Caco-2 (cell line): Measurements from ENCODE around the gene PLA2G2D. TPM values are rescaled to one million over a fixed set of nuclear protein-coding genes. Genes with fewer than 3 reads are reported as not detected.

Experiments
- BruUV-seq: library from RNA; stranded (reverse); fragments of 400-500 nt; replicated peaks from 2 replicates; lab custom pipeline; 2021; lab: Mats Ljungman, UMichigan
- CTCF ChIA-PET: fragments of 300-600 bp; sonication (Branson Sonifier 250); formaldehyde crosslinking; loops from one replicate; lab custom pipeline; 2022; ENCODE audit warnings: antibody characterized with exemption; lab: Charles Lee
- POLR2A ChIA-PET: fragments of 300-600 bp; sonication (Branson Sonifier 250); formaldehyde crosslinking; loops from one replicate; lab custom pipeline; 2022; ENCODE audit warnings: antibody characterized with exemption; lab: Charles Lee
- DNase-seq, 2 experiments: peaks; one replicate each; pipeline versions ENCODE4 v3.0.0 to v3.0.0-alpha.2; 2020 to 2022
- H3K27me3 ChIP-seq: replicated peaks from 2 replicates; pipeline ENCODE4 v1.6.0; 2011; ENCODE audit warnings: low read length; ENCODE audit not compliant: control insufficient read depth, insufficient read depth
- H3K36me3 ChIP-seq: 2 replicates; pipeline ENCODE4 v1.5.1; 2011; ENCODE audit warnings: low read length; ENCODE audit not compliant: control insufficient read depth, insufficient read depth
- H3K4me1 ChIP-seq: fragments of 250-450 bp; sonication (Bioruptor Pico); 2 replicates; pipeline ENCODE4 v1.5.1; 2020; ENCODE audit warnings: mild to moderate bottlenecking
- H3K4me3 ChIP-seq: 2 replicates; pipeline ENCODE4 v1.5.1; 2011; ENCODE audit warnings: low read depth, mild to moderate bottlenecking, control low read depth, low read length
- H3K9me3 ChIP-seq: fragments of 250-450 bp; sonication (Bioruptor Pico); 2 replicates; pipeline ENCODE4 v1.5.1; 2020; ENCODE audit warnings: mild to moderate bottlenecking, moderate library complexity
- H3K27ac Mint-ChIP-seq: one replicate; pipeline ENCODE4 v1.8.0; 2022; ENCODE audit warnings: mixed read lengths; ENCODE audit not compliant: unreplicated experiment
- H3K27me3 Mint-ChIP-seq: one replicate; pipeline ENCODE4 v1.8.0; 2022; ENCODE audit warnings: mixed read lengths; ENCODE audit not compliant: insufficient read depth, unreplicated experiment
- H3K36me3 Mint-ChIP-seq: one replicate; pipeline ENCODE4 v1.8.0; 2022; ENCODE audit warnings: mild to moderate bottlenecking, mixed read lengths; ENCODE audit not compliant: insufficient read depth, unreplicated experiment
- H3K4me1 Mint-ChIP-seq: one replicate; pipeline ENCODE4 v1.8.0; 2022; ENCODE audit warnings: low read depth, mixed read lengths; ENCODE audit not compliant: unreplicated experiment
- H3K4me3 Mint-ChIP-seq: one replicate; pipeline ENCODE4 v1.8.0; 2022; ENCODE audit warnings: mild to moderate bottlenecking, moderate library complexity, mixed read lengths; ENCODE audit not compliant: unreplicated experiment
- H3K9me3 Mint-ChIP-seq: one replicate; pipeline ENCODE4 v1.8.0; 2022; ENCODE audit warnings: mixed read lengths; ENCODE audit not compliant: unreplicated experiment
- intact Hi-C: fragments of 100-400 bp; cut with micrococcal nuclease; formaldehyde crosslinking; loops from one replicate; pipeline ENCODE4 v1.10.0; 2022; ENCODE audit not compliant: unreplicated experiment
- total RNA-seq: library from RNA; stranded (reverse); gene quantifications from 2 replicates; pipeline ENCODE4 v1.2.3, GENCODE V29; 2022
- TF ChIP-seq, protein P1 (sequence below), 2 experiments: fragments of 200-600 bp in 1 of 2; IDR thresholded peaks; 1 replicate in 1 of 2; 2 replicates in 1 of 2; pipeline versions ENCODE4 v1.5.1 to v1.8.0; 2011 to 2022; ENCODE audit warnings: antibody characterized with exemption in 1 of 2, control low read depth in 1 of 2, inconsistent platforms in 1 of 2, low read depth in 1 of 2, low read length in 1 of 2, mild to moderate bottlenecking in 1 of 2, moderate library complexity in 1 of 2; ENCODE audit not compliant: insufficient read depth in 1 of 2, severe bottlenecking in 1 of 2, unreplicated experiment in 1 of 2

The PLA2G2D gene
- total RNA-seq, 1 experiment from 2014 or later = not detected

DNA sequence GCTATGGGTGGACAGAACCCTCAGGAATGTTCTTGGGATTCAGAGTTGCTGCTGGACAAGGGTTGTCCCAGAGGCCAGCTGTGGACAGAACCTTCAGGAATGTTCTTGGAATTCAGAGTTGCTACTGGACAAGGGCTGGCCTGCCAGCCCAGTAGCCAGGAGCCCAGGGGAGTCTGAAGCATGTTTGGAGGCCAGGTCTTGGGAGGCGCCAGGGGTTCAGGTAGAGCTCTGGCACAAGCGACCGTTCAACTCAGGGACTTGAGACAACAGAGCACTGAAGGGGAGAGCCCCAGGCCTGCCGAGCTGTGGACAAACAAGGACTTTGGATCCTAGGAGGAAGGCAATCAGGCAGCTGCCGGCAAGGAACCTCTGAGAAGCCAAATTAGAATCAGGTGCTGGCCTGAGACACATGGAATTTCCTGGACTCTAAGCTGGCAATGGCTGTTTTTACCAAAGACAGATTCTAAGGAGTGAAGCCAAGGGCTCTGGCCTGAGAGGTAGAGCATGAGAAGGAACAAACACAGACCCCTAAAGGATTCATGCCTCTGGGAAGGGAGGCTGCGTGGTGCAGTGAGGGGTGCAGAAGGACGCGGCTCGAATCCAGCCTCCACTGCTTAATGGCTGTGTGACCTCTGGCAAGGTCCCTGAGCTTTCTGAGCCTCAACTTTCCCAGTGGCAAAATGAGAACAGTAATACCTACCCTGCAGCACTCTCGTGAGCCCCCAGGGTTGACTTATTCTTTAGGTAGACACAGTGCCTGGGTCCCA, 36.0 kb downstream of the PLA2G2D start:
- POLR2A ChIA-PET = no interaction called here
- Mint-ChIP-seq H3K4me1 (no peaks in the 10 kb centered on the region), H3K36me3 (no peaks in the 10 kb centered on the region), H3K9me3 (peaks cover 8% of the 10 kb centered on the region), H3K27me3 (no peaks in the 10 kb centered on the region), H3K4me3 (no peak overlapping the region), H3K27ac (peak overlapping the region; percentile 63)
- DNase-seq = peak; percentile 6 to 39
- Histone ChIP-seq H3K4me3 (no peak overlapping the region), H3K36me3 (no peaks in the 10 kb centered on the region), H3K4me1 (peaks cover 11% of the 10 kb centered on the region), H3K27me3 (no peaks in the 10 kb centered on the region), H3K9me3 (no peaks in the 10 kb centered on the region)
- TF ChIP-seq, protein P1, sequence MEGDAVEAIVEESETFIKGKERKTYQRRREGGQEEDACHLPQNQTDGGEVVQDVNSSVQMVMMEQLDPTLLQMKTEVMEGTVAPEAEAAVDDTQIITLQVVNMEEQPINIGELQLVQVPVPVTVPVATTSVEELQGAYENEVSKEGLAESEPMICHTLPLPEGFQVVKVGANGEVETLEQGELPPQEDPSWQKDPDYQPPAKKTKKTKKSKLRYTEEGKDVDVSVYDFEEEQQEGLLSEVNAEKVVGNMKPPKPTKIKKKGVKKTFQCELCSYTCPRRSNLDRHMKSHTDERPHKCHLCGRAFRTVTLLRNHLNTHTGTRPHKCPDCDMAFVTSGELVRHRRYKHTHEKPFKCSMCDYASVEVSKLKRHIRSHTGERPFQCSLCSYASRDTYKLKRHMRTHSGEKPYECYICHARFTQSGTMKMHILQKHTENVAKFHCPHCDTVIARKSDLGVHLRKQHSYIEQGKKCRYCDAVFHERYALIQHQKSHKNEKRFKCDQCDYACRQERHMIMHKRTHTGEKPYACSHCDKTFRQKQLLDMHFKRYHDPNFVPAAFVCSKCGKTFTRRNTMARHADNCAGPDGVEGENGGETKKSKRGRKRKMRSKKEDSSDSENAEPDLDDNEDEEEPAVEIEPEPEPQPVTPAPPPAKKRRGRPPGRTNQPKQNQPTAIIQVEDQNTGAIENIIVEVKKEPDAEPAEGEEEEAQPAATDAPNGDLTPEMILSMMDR (IDR thresholded peaks at IDR 0.05; ENCODE audit: insufficient read depth in 1 of 2, low read depth in 1 of 2, low read length in 1 of 2, severe bottlenecking in 1 of 2, unreplicated experiment in 1 of 2) = no peak
- intact Hi-C loops = no loop called here
- CTCF ChIA-PET = interaction anchor here (0.9 kb wide), 1 partner anchor 109 kb away, joined by 3 read pairs; no protein-coding TSS in a partner anchor
- BruUV-seq = no TSS peak

DNA sequence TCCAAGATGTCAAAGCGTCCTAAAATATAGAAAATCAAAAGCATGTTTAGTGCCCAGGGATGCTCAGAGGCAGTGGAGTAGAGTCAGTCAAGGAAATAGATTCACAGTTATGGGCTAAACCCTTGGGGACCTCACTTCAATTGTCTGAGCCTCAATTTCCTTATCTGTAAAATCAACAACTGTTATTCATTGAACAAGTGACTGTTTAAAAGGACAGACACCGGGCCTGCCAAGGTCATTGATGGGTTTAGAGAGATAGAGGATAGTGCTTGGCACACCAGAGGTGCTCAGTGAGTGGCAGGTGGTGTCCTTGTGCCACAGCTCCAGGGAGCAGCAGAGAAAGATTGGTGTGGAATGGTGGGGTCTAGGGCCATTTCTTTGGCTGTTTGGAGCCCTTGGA, 36.6 kb downstream of the PLA2G2D start:
- Histone ChIP-seq H3K4me3 (no peak overlapping the region), H3K27me3 (no peaks in the 10 kb centered on the region), H3K9me3 (no peaks in the 10 kb centered on the region), H3K36me3 (no peaks in the 10 kb centered on the region), H3K4me1 (peaks cover 11% of the 10 kb centered on the region)
- Mint-ChIP-seq H3K27ac (peak overlapping the region; percentile 63), H3K36me3 (no peaks in the 10 kb centered on the region), H3K4me1 (no peaks in the 10 kb centered on the region), H3K4me3 (no peak overlapping the region), H3K9me3 (peaks cover 8% of the 10 kb centered on the region), H3K27me3 (no peaks in the 10 kb centered on the region)
- ChIA-PET POLR2A (no interaction called here), CTCF (no interaction called here)
- no TSS peak for BruUV-seq
- TF ChIP-seq, protein P1 (IDR thresholded peaks at IDR 0.05; ENCODE audit: insufficient read depth in 1 of 2, low read depth in 1 of 2, low read length in 1 of 2, severe bottlenecking in 1 of 2, unreplicated experiment in 1 of 2) = no peak
- no peak for DNase-seq
- intact Hi-C loops = no loop called here

DNA sequence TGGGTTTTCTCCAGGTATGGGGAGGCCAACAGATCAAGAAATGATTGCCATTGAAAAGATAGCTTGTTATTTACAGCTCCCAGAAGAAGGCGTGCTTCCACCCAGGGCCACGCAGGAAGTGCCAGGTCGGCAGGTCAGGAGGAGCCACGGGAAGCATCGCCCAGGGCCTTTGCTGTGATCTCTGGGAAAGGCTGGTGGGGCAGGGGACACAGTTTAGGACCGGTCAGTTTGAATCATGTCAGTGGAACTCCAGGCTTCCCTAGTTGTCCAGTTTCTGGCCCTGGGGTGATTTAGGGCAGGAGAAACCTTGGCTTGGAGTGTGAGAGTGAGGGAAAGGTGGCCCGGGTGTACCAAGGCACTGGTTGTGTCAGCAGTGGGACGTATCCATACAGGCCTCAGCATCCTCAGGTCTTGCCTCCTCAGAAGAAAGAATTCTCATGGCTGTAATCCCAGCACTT, 38.0 kb downstream of the PLA2G2D start:
- H3K36me3 Mint-ChIP-seq = no peaks in the 10 kb centered on the region
- no peaks in the 10 kb centered on the region for H3K4me1 Mint-ChIP-seq
- intact Hi-C loops = no loop called here
- no TSS peak for BruUV-seq
- TF ChIP-seq, protein P1 (IDR thresholded peaks at IDR 0.05; ENCODE audit: insufficient read depth in 1 of 2, low read depth in 1 of 2, low read length in 1 of 2, severe bottlenecking in 1 of 2, unreplicated experiment in 1 of 2) = no peak
- no peak overlapping the region for H3K4me3 Mint-ChIP-seq
- Histone ChIP-seq H3K4me1 (peaks cover 11% of the 10 kb centered on the region), H3K9me3 (no peaks in the 10 kb centered on the region), H3K27me3 (no peaks in the 10 kb centered on the region), H3K36me3 (no peaks in the 10 kb centered on the region), H3K4me3 (no peak overlapping the region)
- DNase-seq = no peak
- H3K27me3 Mint-ChIP-seq = no peaks in the 10 kb centered on the region
- ChIA-PET CTCF (no interaction called here), POLR2A (no interaction called here)
- no peak overlapping the region for H3K27ac Mint-ChIP-seq
- peaks cover 8% of the 10 kb centered on the region for H3K9me3 Mint-ChIP-seq
